SU-DHL-6 (cell line): ENCODE measurements around the gene CHAT.

ENCODE experiments used
- H2AFZ ChIP-seq: fragments of 200-600 bp; sonication (generic); 2 replicates; pipeline ENCODE4 v1.6.1; 2014; ENCODE audit warnings: low read depth, mild to moderate bottlenecking, moderate library complexity, mixed read lengths, antibody characterized with exemption, low read length; ENCODE audit not compliant: severe bottlenecking
- H3F3A ChIP-seq: fragments of 200-600 bp; shearing (Covaris generic); 2 replicates; pipeline ENCODE4 v1.6.0; 2016; ENCODE audit warnings: antibody characterized with exemption, mild to moderate bottlenecking; ENCODE audit not compliant: insufficient read depth
- H3K27ac ChIP-seq: fragments of 200-600 bp; sonication (generic); 2 replicates; pipeline ENCODE4 v1.5.1; 2016; ENCODE audit warnings: low read depth, mild to moderate bottlenecking, low read length, moderate library complexity, mixed read lengths
- H3K27me3 ChIP-seq: fragments of 200-600 bp; sonication (generic), shearing (Covaris generic); 2 replicates; pipeline ENCODE4 v1.6.0; 2014; ENCODE audit warnings: mild to moderate bottlenecking, low read length
- H3K36me3 ChIP-seq: fragments of 200-600 bp; sonication (generic); 2 replicates; pipeline ENCODE4 v1.6.1; 2014; ENCODE audit warnings: mild to moderate bottlenecking, low read length, mixed read lengths
- H3K4me2 ChIP-seq: fragments of 300-600, 200-600 bp; shearing (Covaris generic), sonication (generic); 2 replicates; pipeline ENCODE4 v1.6.0; 2014; ENCODE audit warnings: low read length, low read depth, mild to moderate bottlenecking; ENCODE audit not compliant: poor library complexity, severe bottlenecking
- H3K4me3 ChIP-seq: fragments of 200-600 bp; sonication (generic); 2 replicates; pipeline ENCODE4 v1.5.1; 2014; ENCODE audit warnings: antibody characterized with exemption, low read length, mild to moderate bottlenecking, mixed read lengths; ENCODE audit not compliant: insufficient read depth, poor library complexity, severe bottlenecking
- H3K79me2 ChIP-seq: fragments of 200-600 bp; sonication (generic); 2 replicates; pipeline ENCODE4 v1.6.1; 2014; ENCODE audit warnings: mild to moderate bottlenecking, low read length, moderate library complexity; ENCODE audit not compliant: insufficient read depth
- H3K9ac ChIP-seq: fragments of 200-600 bp; sonication (generic); 2 replicates; pipeline ENCODE4 v1.7.0; 2014; ENCODE audit warnings: mild to moderate bottlenecking, low read length
- H3K9me2 ChIP-seq: fragments of 200-600 bp; sonication (generic); replicated peaks from 2 replicates; pipeline ENCODE4 v1.6.1; 2014; ENCODE audit warnings: low read length; ENCODE audit not compliant: insufficient read depth
- H3K9me3 ChIP-seq: fragments of 200-600 bp; sonication (generic); 2 replicates; pipeline ENCODE4 v1.6.1; 2014; ENCODE audit warnings: low read length, mixed read lengths; ENCODE audit not compliant: insufficient read depth
- H4K20me1 ChIP-seq: fragments of 200-600 bp; sonication (generic); 2 replicates; pipeline ENCODE4 v1.6.1; 2014; ENCODE audit warnings: low read depth, mild to moderate bottlenecking, antibody characterized with exemption, low read length, moderate library complexity, mixed read lengths
- EZH2phosphoT487 ChIP-seq: fragments of 200-600 bp; sonication (generic), shearing (Covaris generic); conservative IDR thresholded peaks from 2 replicates; pipeline ENCODE4 v1.6.1; 2018; ENCODE audit warnings: mild to moderate bottlenecking, antibody characterized with exemption, low read length, moderate library complexity, mixed read lengths
- TF ChIP-seq, protein P1 (sequence below): fragments of 200-600 bp; sonication (generic); IDR thresholded peaks from one replicate; pipeline ENCODE4 v1.5.1; 2017; ENCODE audit warnings: antibody characterized with exemption, mild to moderate bottlenecking, low read length, moderate library complexity; ENCODE audit not compliant: insufficient read depth, poor library complexity, severe bottlenecking

CHAT gene

GRCh38 chr10:49666054-49666615 lies 52.3 kb downstream of the CHAT start:
- Histone ChIP-seq H3K4me2 (no peak overlapping the region), H3K79me2 (no peaks in the 10 kb centered on the region), H3K9me2 (no peaks in the 10 kb centered on the region), H3K9me3 (no peaks in the 10 kb centered on the region), H3K27ac (no peak overlapping the region), H4K20me1 (no peaks in the 10 kb centered on the region), H3K4me3 (no peak overlapping the region), H3K36me3 (no peaks in the 10 kb centered on the region), H2AFZ (no peak overlapping the region), H3K9ac (no peak overlapping the region), H3K27me3 (no peaks in the 10 kb centered on the region), H3F3A (no peaks in the 10 kb centered on the region)
- TF ChIP-seq EZH2phosphoT487, result no peak
- TF ChIP-seq, protein P1, sequence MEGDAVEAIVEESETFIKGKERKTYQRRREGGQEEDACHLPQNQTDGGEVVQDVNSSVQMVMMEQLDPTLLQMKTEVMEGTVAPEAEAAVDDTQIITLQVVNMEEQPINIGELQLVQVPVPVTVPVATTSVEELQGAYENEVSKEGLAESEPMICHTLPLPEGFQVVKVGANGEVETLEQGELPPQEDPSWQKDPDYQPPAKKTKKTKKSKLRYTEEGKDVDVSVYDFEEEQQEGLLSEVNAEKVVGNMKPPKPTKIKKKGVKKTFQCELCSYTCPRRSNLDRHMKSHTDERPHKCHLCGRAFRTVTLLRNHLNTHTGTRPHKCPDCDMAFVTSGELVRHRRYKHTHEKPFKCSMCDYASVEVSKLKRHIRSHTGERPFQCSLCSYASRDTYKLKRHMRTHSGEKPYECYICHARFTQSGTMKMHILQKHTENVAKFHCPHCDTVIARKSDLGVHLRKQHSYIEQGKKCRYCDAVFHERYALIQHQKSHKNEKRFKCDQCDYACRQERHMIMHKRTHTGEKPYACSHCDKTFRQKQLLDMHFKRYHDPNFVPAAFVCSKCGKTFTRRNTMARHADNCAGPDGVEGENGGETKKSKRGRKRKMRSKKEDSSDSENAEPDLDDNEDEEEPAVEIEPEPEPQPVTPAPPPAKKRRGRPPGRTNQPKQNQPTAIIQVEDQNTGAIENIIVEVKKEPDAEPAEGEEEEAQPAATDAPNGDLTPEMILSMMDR, result no peak

GRCh38 chr10:49666685-49667084 lies 52.8 kb downstream of the CHAT start:
- Histone ChIP-seq H3K79me2 (no peaks in the 10 kb centered on the region), H3K9me3 (no peaks in the 10 kb centered on the region), H3K4me3 (no peak overlapping the region), H3K9me2 (no peaks in the 10 kb centered on the region), H3K27me3 (no peaks in the 10 kb centered on the region), H3K4me2 (no peak overlapping the region), H4K20me1 (no peaks in the 10 kb centered on the region), H3F3A (no peaks in the 10 kb centered on the region), H3K36me3 (no peaks in the 10 kb centered on the region), H3K9ac (no peak overlapping the region), H3K27ac (no peak overlapping the region), H2AFZ (no peak overlapping the region)
- TF ChIP-seq, protein P1, result no peak
- TF ChIP-seq EZH2phosphoT487, result no peak

- Histone ChIP-seq H3K27me3 (no peaks in the 10 kb centered on the region), H3K27ac (no peak overlapping the region), H3K9ac (no peak overlapping the region), H3K9me3 (no peaks in the 10 kb centered on the region), H3K36me3 (no peaks in the 10 kb centered on the region), H3K9me2 (no peaks in the 10 kb centered on the region), H3K4me3 (no peak overlapping the region), H3F3A (no peaks in the 10 kb centered on the region), H4K20me1 (no peaks in the 10 kb centered on the region), H2AFZ (no peak overlapping the region), H3K79me2 (no peaks in the 10 kb centered on the region), H3K4me2 (no peak overlapping the region)
- TF ChIP-seq, protein P1, result no peak
- no peak for TF ChIP-seq EZH2phosphoT487
Observed at GRCh38 chr10:49667991-49668390, 54.2 kb downstream of the CHAT start.
